AG04450 (cell line): ENCODE measurements around the gene PLAC1. TPM values are rescaled to one million over a fixed set of nuclear protein-coding genes. Genes with fewer than 3 reads are reported as not detected.

ENCODE experiments used
- CTCF ChIA-PET: fragments of 300-600, 350-600 bp; formaldehyde crosslinking; extraction: SDS; loops from one replicate; lab custom pipeline; 2022; ENCODE audit warnings: antibody characterized with exemption, inconsistent platforms; lab: Charles Lee
- POLR2A ChIA-PET: fragments of 350-600 bp; formaldehyde crosslinking; extraction: SDS; loops from one replicate; lab custom pipeline; 2021; ENCODE audit warnings: antibody characterized with exemption, inconsistent platforms; lab: Yijun Ruan, JAX
- DNase-seq: peaks from one replicate; pipeline ENCODE4 v3.0.0-alpha.2; 2011; ENCODE audit warnings: low read depth, low spot score
- H3K27ac ChIP-seq: one replicate; pipeline ENCODE4 v1.5.1; 2012; ENCODE audit warnings: low read depth, low read length, control low read depth
- H3K27me3 ChIP-seq: one replicate; pipeline ENCODE4 v1.6.0; 2012; ENCODE audit warnings: low read length; ENCODE audit not compliant: control insufficient read depth, insufficient read depth
- H3K4me3 ChIP-seq: 2 replicates; pipeline ENCODE4 v1.5.1; 2011; ENCODE audit warnings: mild to moderate bottlenecking, low read depth, low read length, control low read depth
- H3K9me3 ChIP-seq: 2 replicates; pipeline ENCODE4 v1.5.1; 2012; ENCODE audit warnings: low read length; ENCODE audit not compliant: control insufficient read depth, insufficient read depth
- polyA plus RNA-seq: library from polyadenylated mRNA; depleted of rRNA; stranded (reverse); fragments of >200 nt; gene quantifications from 2 replicates; pipeline ENCODE4 v1.2.3, GENCODE V29; 2011
- TF ChIP-seq, protein P1 (sequence below): IDR thresholded peaks from 2 replicates; pipeline ENCODE4 v1.5.1; 2011; ENCODE audit warnings: low read depth, low read length, control low read depth, inconsistent platforms

The PLAC1 gene
- polyA plus RNA-seq, 1 experiment, result 2.4 TPM

DNA sequence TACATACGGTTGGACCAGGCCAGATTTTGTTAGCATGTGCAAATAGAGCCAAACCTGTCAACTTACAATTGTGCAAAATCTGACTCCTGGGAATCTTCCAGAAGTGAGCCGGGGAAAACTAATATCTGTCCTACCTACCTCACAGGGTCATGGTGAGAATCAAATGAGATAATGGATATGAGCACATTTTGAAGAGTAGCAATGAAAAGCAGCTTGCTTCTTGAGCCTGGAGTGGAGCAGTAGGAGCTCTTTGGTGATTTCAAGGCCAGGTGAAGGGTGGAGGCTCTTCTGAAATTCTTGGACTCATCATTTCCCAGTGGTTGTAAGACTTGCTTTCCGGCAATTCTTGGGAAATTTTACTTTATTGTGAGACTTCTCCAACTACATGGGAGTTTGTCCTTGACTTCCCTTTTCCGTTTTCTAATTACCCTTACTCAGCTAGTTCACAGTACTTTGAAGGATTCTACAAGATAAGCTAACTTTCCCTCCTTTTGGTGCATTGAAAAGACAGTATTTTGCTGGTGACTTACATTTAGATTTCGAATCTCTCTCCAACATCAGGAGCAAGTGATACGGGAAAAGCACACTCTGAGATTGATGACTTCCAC, 12.2 kb downstream of the PLAC1 start:
- CTCF ChIA-PET, result no interaction called here
- POLR2A ChIA-PET, result no interaction called here
- TF ChIP-seq, protein P1, sequence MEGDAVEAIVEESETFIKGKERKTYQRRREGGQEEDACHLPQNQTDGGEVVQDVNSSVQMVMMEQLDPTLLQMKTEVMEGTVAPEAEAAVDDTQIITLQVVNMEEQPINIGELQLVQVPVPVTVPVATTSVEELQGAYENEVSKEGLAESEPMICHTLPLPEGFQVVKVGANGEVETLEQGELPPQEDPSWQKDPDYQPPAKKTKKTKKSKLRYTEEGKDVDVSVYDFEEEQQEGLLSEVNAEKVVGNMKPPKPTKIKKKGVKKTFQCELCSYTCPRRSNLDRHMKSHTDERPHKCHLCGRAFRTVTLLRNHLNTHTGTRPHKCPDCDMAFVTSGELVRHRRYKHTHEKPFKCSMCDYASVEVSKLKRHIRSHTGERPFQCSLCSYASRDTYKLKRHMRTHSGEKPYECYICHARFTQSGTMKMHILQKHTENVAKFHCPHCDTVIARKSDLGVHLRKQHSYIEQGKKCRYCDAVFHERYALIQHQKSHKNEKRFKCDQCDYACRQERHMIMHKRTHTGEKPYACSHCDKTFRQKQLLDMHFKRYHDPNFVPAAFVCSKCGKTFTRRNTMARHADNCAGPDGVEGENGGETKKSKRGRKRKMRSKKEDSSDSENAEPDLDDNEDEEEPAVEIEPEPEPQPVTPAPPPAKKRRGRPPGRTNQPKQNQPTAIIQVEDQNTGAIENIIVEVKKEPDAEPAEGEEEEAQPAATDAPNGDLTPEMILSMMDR, result no peak
- no peak overlapping the region for H3K4me3 ChIP-seq
- DNase-seq, result no peak
- no peaks in the 10 kb centered on the region for H3K27me3 ChIP-seq
- H3K9me3 ChIP-seq, result no peaks in the 10 kb centered on the region
- H3K27ac ChIP-seq, result no peak overlapping the region

DNA sequence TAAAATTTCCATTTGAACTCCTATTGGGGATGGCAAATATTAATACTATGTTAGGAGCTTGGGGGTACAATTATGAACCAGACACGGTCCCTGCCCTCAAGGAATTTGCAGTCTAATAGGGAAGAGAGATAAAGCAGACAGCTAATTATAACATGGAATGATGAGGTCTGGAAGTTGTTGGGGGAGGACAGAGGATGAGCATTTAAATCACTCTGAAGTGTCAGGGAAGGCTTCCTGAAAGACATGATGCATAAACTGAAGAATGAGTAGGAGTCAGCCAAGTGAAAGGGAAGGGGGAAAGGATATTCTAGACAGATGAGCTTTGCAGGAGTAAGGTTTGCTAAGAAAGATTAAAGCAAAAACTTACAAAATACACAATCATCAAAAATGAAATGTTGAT, 15.9 kb downstream of the PLAC1 start:
- ChIA-PET POLR2A (interaction anchor here (0.6 kb wide), 1 partner anchor 164 kb away, joined by 3 read pairs; no protein-coding TSS in a partner anchor), CTCF (no interaction called here)
- DNase-seq, result no peak
- Histone ChIP-seq H3K9me3 (no peaks in the 10 kb centered on the region), H3K27me3 (no peaks in the 10 kb centered on the region), H3K27ac (no peak overlapping the region), H3K4me3 (no peak overlapping the region)
- TF ChIP-seq, protein P1, result no peak

DNA sequence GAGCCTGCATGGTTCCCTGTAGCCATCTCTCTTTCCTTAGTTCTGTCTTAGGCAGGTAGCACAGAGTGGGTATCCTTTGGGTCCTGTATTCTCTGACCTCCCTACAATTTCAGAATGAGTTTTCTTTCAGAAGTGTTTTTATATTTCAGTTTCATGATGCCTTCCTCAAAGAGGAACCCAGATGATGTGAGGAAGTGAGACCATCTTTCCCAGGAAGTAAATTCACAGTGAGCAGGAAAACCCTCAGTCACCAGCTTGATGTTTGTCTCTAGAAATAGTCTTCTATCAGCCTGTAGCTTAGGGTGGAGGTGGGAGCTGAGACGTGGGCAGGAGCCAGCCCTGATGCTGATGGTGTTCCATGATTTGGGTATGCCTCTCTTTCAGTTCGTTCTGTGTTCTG, 16.9 kb downstream of the PLAC1 start:
- TF ChIP-seq, protein P1, result no peak
- no peak overlapping the region for H3K4me3 ChIP-seq
- no peak for DNase-seq
- H3K27ac ChIP-seq, result no peak overlapping the region
- no peaks in the 10 kb centered on the region for H3K27me3 ChIP-seq
- CTCF ChIA-PET, result no interaction called here
- H3K9me3 ChIP-seq, result no peaks in the 10 kb centered on the region
- POLR2A ChIA-PET, result no interaction called here

DNA sequence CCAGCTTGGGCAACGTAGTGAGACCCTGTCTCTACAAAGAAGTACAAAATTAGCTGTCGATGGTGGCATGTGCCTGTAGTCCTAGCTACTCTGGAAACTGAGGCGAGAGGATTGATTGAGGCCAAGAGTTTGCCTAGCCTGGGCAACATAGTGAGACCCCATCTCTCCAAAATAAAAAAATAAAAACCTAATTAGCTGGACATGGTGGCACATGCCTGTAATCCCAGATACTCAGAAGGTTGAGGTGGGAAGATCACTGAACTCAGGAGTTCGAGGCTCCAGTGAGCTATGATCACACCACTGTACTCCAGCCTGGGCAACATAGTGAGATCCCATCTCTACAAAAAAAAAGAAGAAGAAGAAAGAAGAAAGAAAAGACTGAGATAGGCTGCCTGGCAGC, 17.4 kb downstream of the PLAC1 start:
- Histone ChIP-seq H3K27ac (no peak overlapping the region), H3K4me3 (no peak overlapping the region), H3K9me3 (no peaks in the 10 kb centered on the region), H3K27me3 (no peaks in the 10 kb centered on the region)
- ChIA-PET POLR2A (no interaction called here), CTCF (no interaction called here)
- TF ChIP-seq, protein P1, result no peak
- DNase-seq, result no peak

DNA sequence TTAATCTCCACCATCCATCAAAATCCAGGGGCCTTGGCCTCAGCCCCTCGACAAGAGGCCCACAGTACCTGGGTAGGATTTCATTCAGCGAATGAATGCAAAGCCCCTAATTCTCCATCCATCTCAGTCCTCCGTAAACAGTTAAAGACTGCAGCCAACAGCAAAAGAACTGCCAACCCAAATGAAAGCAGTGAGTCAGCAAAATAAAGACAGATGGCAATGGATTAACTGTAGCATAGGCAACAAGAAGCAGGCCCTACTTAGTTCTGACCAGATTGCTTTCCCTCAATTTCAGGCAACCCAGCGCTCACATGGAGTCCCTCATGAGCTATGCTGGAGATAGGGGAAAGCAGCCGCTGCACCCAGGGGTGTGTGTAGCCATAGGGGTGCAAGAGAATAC, 21.4 kb downstream of the PLAC1 start:
- no peak for DNase-seq
- Histone ChIP-seq H3K4me3 (no peak overlapping the region), H3K27ac (peak overlapping the region; percentile 11), H3K27me3 (no peaks in the 10 kb centered on the region), H3K9me3 (no peaks in the 10 kb centered on the region)
- TF ChIP-seq, protein P1, result no peak
- ChIA-PET POLR2A (no interaction called here), CTCF (interaction anchor here (2.2 kb wide), 1 partner anchor 22 kb away, joined by 5 read pairs; no protein-coding TSS in a partner anchor)
